SH-SY5Y (cell line): Measurements from ENCODE around the gene MAG.

Experiments
- GATA2 ChIP-seq: IDR thresholded peaks from 2 replicates; pipeline ENCODE4 v1.6.1; 2011; ENCODE audit warnings: mild to moderate bottlenecking, low read depth, low read length
- GATA3 ChIP-seq: IDR thresholded peaks from 2 replicates; pipeline ENCODE4 v1.6.1; 2011; ENCODE audit warnings: low read depth, mild to moderate bottlenecking, low read length, moderate library complexity

- TF ChIP-seq GATA2 (no peak), GATA3 (no peak)
These were observed 59.6 kb downstream of the MAG start for GRCh38 chr19:35351411-35352176.
